Measurements from ENCODE around the gene COMP. TPM values are rescaled to one million over a fixed set of nuclear protein-coding genes. Genes with fewer than 3 reads are reported as not detected.

The COMP gene
- total RNA-seq, 1 experiment from 2014 or later: not detected

DNA sequence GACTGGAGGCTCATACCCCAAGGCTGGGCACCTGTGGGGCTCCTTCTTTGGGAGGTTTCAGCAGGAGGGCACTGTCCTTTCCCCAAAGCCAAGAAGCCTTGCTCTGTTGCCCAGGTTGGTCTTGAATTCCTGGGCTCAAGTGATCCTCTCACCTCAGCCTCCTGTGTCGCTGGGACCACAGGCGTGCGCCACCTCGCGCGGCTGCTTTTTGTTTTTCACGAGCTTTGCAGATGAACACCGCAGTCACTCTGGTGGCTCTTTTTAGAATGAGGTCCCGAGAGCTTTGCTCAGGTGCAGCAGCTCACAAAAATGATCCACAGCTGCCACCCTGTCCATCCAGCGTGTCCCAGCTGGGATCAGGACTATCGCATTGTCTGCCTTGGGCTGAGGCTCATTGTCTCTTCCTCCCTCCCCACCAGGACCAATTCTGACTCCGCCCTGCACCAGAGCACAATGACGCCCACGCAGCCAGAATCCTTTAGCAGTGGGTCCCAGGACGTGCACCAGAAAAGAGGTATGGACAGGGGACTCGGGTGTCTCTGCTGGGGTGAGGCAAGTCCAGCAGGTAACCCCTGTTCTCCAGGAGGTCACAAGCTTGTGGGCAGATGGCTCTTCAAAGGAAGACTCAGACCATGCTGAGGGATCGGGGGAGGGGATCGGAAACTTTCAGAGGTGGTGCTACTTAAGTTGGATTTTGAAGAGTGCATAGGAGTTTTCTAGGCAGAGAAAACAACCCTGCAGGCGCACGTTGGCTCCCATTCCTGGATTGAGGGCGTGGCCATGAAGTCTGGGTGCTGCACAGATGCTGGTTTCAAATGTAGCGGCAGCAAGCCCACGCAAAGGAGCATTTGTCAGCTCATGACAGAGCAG is 41.5 kb downstream of the COMP start:
- no TSS peak for BruUV-seq (replicated peaks)
- ChIA-PET POLR2A (no interaction called here), CTCF (no interaction called here), RAD21 (ENCODE audit: low non-redundant PET in 1 of 2, low total read pairs in 2 of 2, uncharacterized antibody in 2 of 2, unreplicated experiment in 2 of 2) (no interaction called here)
- no peak overlapping the region for H2AFZ ChIP-seq (ENCODE audit: low read depth, low read length, poor library complexity, severe bottlenecking)
- H3K4me1 ChIP-seq (ENCODE audit: control insufficient read depth in 1 of 2, insufficient read depth in 2 of 2, low read length in 2 of 2): no peaks in the 10 kb centered on the region; a peak in 2 of 4 replicates
- H3K27me3 ChIP-seq (ENCODE audit: insufficient read depth, low read length): no peaks in the 10 kb centered on the region
- DNase-seq (ENCODE audit: low read depth, low spot score) (no peak), ATAC-seq (no peak)
- no peak overlapping the region for H3K4me2 ChIP-seq (ENCODE audit: low read length)
- no peak overlapping the region for H3K9ac ChIP-seq (ENCODE audit: low read length)
- H3K4me3 ChIP-seq (replicated peaks in 1 of 2; ENCODE audit: low read depth in 1 of 2, low read length in 2 of 2): no peak overlapping the region
- H3K36me3 ChIP-seq (ENCODE audit: control insufficient read depth in 1 of 2, insufficient read depth in 2 of 2, low read length in 2 of 2): peaks cover 0 to 5% of the 10 kb centered on the region in 2 experiments; a peak in 1 of 4 replicates
- no peaks in the 10 kb centered on the region for H4K20me1 ChIP-seq (ENCODE audit: insufficient read depth)
- H3K27ac ChIP-seq (ENCODE audit: low read depth, low read length): no peak overlapping the region
- H3K9me2 ChIP-seq (ENCODE audit: insufficient read depth): no peaks in the 10 kb centered on the region
- H3K9me3 ChIP-seq (ENCODE audit: control insufficient read depth in 1 of 2, insufficient read depth in 1 of 2, low read depth in 1 of 2, low read length in 2 of 2): no peaks in the 10 kb centered on the region
- intact Hi-C loops (cut with micrococcal nuclease): no loop called here
- H3K79me2 ChIP-seq (ENCODE audit: insufficient read depth, low read length): no peaks in the 10 kb centered on the region
- TF ChIP-seq CEBPB (IDR thresholded peaks at IDR 0.05; ENCODE audit: low read depth) (no peak), ELF1 (IDR thresholded peaks at IDR 0.05; ENCODE audit: borderline replicate concordance, low read depth) (no peak), EGR1 (IDR thresholded peaks at IDR 0.05; ENCODE audit: low read depth) (no peak), ZFX (IDR thresholded peaks at IDR 0.05) (no peak), JUND (IDR thresholded peaks at IDR 0.05) (no peak)

DNA sequence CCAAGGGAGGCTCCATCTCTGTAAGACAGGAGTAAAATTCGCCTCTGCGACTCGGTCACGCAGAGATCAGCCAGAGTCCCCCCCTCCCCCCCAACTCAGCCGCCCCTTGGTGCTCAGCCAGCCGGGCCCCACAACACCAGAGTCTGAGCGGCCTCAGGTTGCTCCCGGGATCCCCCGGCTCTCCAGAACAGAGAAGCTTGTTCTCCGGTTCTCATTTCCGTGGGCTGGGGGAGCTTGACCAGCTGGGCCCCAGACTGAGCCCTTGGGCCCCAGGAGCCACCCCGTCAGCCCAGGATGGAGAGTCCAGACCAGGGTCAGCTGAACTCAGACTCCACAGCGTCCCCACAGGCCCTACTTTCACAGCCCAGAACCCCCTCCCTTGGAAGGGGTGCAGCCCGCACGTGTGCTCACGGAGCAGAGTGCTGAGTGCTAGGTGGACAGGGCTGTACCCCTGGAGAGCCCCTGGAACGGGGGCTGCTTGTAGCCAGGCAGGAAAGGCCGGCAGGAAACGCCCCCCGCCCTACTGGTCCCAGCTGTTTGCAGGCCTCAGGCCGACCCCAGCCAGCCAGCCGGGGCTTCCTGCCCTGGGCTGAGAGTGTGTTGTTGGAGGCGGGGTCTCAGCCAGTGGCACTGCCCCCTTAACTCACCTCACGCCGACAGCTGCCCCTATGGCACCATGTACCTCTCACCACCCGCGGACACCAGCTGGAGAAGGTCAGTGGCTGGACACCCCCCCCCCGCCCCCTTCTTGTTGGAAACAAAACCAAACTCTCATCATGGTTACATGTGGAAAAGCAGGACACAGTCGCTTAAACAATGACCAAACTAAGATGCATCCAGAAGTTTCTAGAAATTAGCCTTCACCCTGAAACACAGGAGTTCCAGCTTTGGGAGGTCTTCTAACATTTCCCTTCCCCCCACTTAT is 44.4 kb downstream of the COMP start:
- H3K4me3 ChIP-seq (replicated peaks in 1 of 2; ENCODE audit: low read depth in 1 of 2, low read length in 2 of 2): no peak overlapping the region
- H3K27me3 ChIP-seq (ENCODE audit: insufficient read depth, low read length): no peaks in the 10 kb centered on the region
- ChIA-PET POLR2A (interaction anchor here (0.6 kb wide), 1 partner anchor 31 kb away, joined by 4 read pairs; no protein-coding TSS in a partner anchor), RAD21 (ENCODE audit: low non-redundant PET in 1 of 2, low total read pairs in 2 of 2, uncharacterized antibody in 2 of 2, unreplicated experiment in 2 of 2) (no interaction called here), CTCF (no interaction called here)
- ATAC-seq (no peak), DNase-seq (ENCODE audit: low read depth, low spot score) (no peak)
- no peaks in the 10 kb centered on the region for H4K20me1 ChIP-seq (ENCODE audit: insufficient read depth)
- no peaks in the 10 kb centered on the region for H3K79me2 ChIP-seq (ENCODE audit: insufficient read depth, low read length)
- no peaks in the 10 kb centered on the region for H3K9me3 ChIP-seq (ENCODE audit: control insufficient read depth in 1 of 2, insufficient read depth in 1 of 2, low read depth in 1 of 2, low read length in 2 of 2)
- intact Hi-C loops (cut with micrococcal nuclease): no loop called here
- H3K9me2 ChIP-seq (ENCODE audit: insufficient read depth): no peaks in the 10 kb centered on the region
- H3K27ac ChIP-seq (ENCODE audit: low read depth, low read length): no peak overlapping the region
- peaks cover 0 to 5% of the 10 kb centered on the region in 2 experiments; a peak in 1 of 4 replicates for H3K36me3 ChIP-seq (ENCODE audit: control insufficient read depth in 1 of 2, insufficient read depth in 2 of 2, low read length in 2 of 2)
- no peak overlapping the region for H3K4me2 ChIP-seq (ENCODE audit: low read length)
- H3K4me1 ChIP-seq (ENCODE audit: control insufficient read depth in 1 of 2, insufficient read depth in 2 of 2, low read length in 2 of 2): no peaks in the 10 kb centered on the region; a peak in 2 of 4 replicates
- H2AFZ ChIP-seq (ENCODE audit: low read depth, low read length, poor library complexity, severe bottlenecking): no peak overlapping the region
- TF ChIP-seq EZH2phosphoT487 (IDR thresholded peaks at IDR 0.05; ENCODE audit: borderline replicate concordance): no peak
- no peak for TF ChIP-seq FOSL1 (IDR thresholded peaks at IDR 0.05; ENCODE audit: low read depth)
- TF ChIP-seq, protein P1, sequence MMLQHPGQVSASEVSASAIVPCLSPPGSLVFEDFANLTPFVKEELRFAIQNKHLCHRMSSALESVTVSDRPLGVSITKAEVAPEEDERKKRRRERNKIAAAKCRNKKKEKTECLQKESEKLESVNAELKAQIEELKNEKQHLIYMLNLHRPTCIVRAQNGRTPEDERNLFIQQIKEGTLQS (IDR thresholded peaks at IDR 0.05): no peak
- TF ChIP-seq TCF7L2 (IDR thresholded peaks at IDR 0.05; ENCODE audit: borderline replicate concordance, extremely low read depth, insufficient read depth, insufficient read length): no peak
- no peak for TF ChIP-seq CEBPB (IDR thresholded peaks at IDR 0.05; ENCODE audit: low read depth)
- no TSS peak for BruUV-seq (replicated peaks)
- H3K9ac ChIP-seq (ENCODE audit: low read length): no peak overlapping the region

Measured in HCT116 (cell line).